Activated naive CD4-positive, alpha-beta T cell treated with anti-CD3 and anti-CD28 coated beads for 36 hours (primary cell): ENCODE measurements around the gene ALX3. TPM values are rescaled to one million over a fixed set of nuclear protein-coding genes. Genes with fewer than 3 reads are reported as not detected.

Experiments
- CTCF ChIA-PET: fragments of 350-600 bp; sonication (Branson Sonifier 250); formaldehyde crosslinking; loops from one replicate; lab custom pipeline; 2021; ENCODE audit warnings: antibody characterized with exemption; lab: Charles Lee
- DNase-seq: peaks from one replicate; pipeline ENCODE4 v3.0.0-alpha.2; 2020
- H3K27ac Mint-ChIP-seq: one replicate; pipeline ENCODE4 v1.8.0; 2021; ENCODE audit warnings: mild to moderate bottlenecking, mixed read lengths
- H3K27me3 Mint-ChIP-seq: one replicate; pipeline ENCODE4 v1.8.0; 2021; ENCODE audit warnings: low read depth, mixed read lengths
- H3K36me3 Mint-ChIP-seq: one replicate; pipeline ENCODE4 v1.8.0; 2021; ENCODE audit warnings: low read depth, mixed read lengths
- H3K4me1 Mint-ChIP-seq: one replicate; pipeline ENCODE4 v1.8.0; 2021; ENCODE audit warnings: low read depth, mixed read lengths
- H3K4me3 Mint-ChIP-seq: one replicate; pipeline ENCODE4 v1.8.0; 2021; ENCODE audit warnings: mild to moderate bottlenecking, moderate library complexity, mixed read lengths
- H3K9me3 Mint-ChIP-seq: one replicate; pipeline ENCODE4 v1.8.0; 2021; ENCODE audit warnings: mixed read lengths
- intact Hi-C: fragments of 100-400 bp; cut with micrococcal nuclease; formaldehyde crosslinking; loops from one replicate; pipeline ENCODE4 v1.15.1; 2023
- total RNA-seq, 2 experiments: library from RNA; stranded (reverse); gene quantifications; one replicate each; pipeline ENCODE4 v1.2.3, GENCODE V29; 2021

Gene ALX3
- total RNA-seq, 2 experiments from 2014 or later: not detected

DNA sequence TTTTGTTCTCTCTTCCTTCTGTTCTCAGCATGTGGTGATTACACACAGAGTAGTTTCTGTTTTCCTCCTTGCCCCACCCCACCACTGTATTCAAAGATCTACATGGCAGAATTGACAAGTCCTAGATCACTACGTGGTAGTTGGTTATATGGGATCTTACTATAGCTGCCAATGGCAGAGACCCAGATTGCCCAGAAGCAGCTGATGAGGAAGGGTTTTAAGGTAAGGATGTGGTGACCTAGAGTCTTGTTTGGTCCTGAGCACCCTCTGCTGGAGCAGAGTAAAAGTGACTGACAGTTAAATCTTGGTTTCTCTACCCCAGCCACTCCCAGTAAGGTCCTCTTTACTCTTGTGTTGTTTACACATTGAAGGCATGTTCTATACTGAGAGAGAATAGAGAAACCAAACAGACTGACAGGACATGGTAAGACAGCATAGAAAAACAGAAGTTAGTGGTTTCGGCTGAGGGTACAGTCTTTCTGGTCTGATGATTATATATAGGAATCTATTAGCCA lies 58.9 kb downstream of the ALX3 start:
- intact Hi-C loops: loop anchor here (1.0 kb wide), 2 partner anchors 27 to 234 kb away; partner anchors contain the start of gene AHCYL1
- peak; percentile 51 for DNase-seq
- no peak overlapping the region for H3K4me3 Mint-ChIP-seq
- CTCF ChIA-PET: interaction anchor here (0.7 to 2.7 kb wide), 15 partner anchors 14 to 371 kb away, joined by 3 to 22 read pairs (median 3); partner anchors contain the start of gene AHCYL1
- no peaks in the 10 kb centered on the region for H3K9me3 Mint-ChIP-seq
- H3K27me3 Mint-ChIP-seq: no peaks in the 10 kb centered on the region
- H3K27ac Mint-ChIP-seq: no peak overlapping the region
- peaks cover 23% of the 10 kb centered on the region for H3K36me3 Mint-ChIP-seq
- H3K4me1 Mint-ChIP-seq: no peaks in the 10 kb centered on the region

Other genes starting within 250 kb of the ALX3 start
- 10 to 100 TPM; 12.0 to 13.5 TPM for gene CSF1, start 159.8 kb downstream of the ALX3 start, total RNA-seq
- 10 to 100 TPM; 70.0 to 75.1 TPM for gene AHCYL1, start 85.9 kb downstream of the ALX3 start, total RNA-seq
- gene STRIP1, start 36.0 kb downstream of the ALX3 start, total RNA-seq: 10 to 100 TPM; 20.7 to 22.8 TPM
- gene UBL4B, start 41.8 kb upstream of the ALX3 start, total RNA-seq: not detected
- under 1 TPM in 1 of 2 experiments, not detected in 1; 0.12 TPM for gene SLC6A17, start 79.8 kb upstream of the ALX3 start, total RNA-seq
- 1 to 10 TPM; 9.7 TPM for gene KCNC4, start 139.6 kb upstream of the ALX3 start, total RNA-seq